Osteoblast (primary cell): ENCODE measurements around the gene MEGF8. TPM values are rescaled to one million over a fixed set of nuclear protein-coding genes. Genes with fewer than 3 reads are reported as not detected.

ENCODE experiments used
- DNase-seq: peaks from one replicate; pipeline ENCODE4 v3.0.0; 2011; ENCODE audit warnings: low spot score, mixed read lengths; ENCODE audit not compliant: insufficient read length; ENCODE audit errors: missing footprints
- H2AFZ ChIP-seq: 2 replicates; pipeline ENCODE4 v1.6.0; 2011; ENCODE audit warnings: mild to moderate bottlenecking, low read length
- H3K27ac ChIP-seq: 2 replicates; pipeline ENCODE4 v1.5.1; 2011; ENCODE audit warnings: mild to moderate bottlenecking, low read depth, low read length, moderate library complexity
- H3K27me3 ChIP-seq: 2 replicates; pipeline ENCODE4 v1.6.0; 2012; ENCODE audit warnings: mild to moderate bottlenecking, control low read depth, inconsistent platforms, low read length, moderate library complexity; ENCODE audit not compliant: insufficient read depth
- H3K36me3 ChIP-seq: 2 replicates; pipeline ENCODE4 v1.5.1; 2011; ENCODE audit warnings: mild to moderate bottlenecking, low read length, control low read depth, moderate library complexity; ENCODE audit not compliant: insufficient read depth
- H3K4me1 ChIP-seq: 2 replicates; pipeline ENCODE4 v1.5.1; 2011; ENCODE audit warnings: mild to moderate bottlenecking, low read length, control low read depth, moderate library complexity; ENCODE audit not compliant: insufficient read depth
- H3K4me2 ChIP-seq: 2 replicates; pipeline ENCODE4 v1.6.0; 2011; ENCODE audit warnings: mild to moderate bottlenecking, low read length; ENCODE audit not compliant: insufficient read depth
- H3K4me3 ChIP-seq: fragments of 200-600 bp; sonication (generic); 3 replicates; pipeline ENCODE4 v1.5.1; 2012; ENCODE audit warnings: mild to moderate bottlenecking, low read length, inconsistent platforms; ENCODE audit not compliant: insufficient read depth
- H3K79me2 ChIP-seq: 2 replicates; pipeline ENCODE4 v1.6.0; 2012; ENCODE audit warnings: mild to moderate bottlenecking, low read length, control low read depth, inconsistent platforms; ENCODE audit not compliant: insufficient read depth
- H3K9me3 ChIP-seq: 2 replicates; pipeline ENCODE4 v1.5.1; 2011; ENCODE audit warnings: low read depth, low read length, control low read depth
- H4K20me1 ChIP-seq: 2 replicates; pipeline ENCODE4 v1.6.0; 2012; ENCODE audit warnings: mild to moderate bottlenecking, low read length, control low read depth; ENCODE audit not compliant: insufficient read depth
- total RNA-seq: library from RNA; depleted of rRNA; stranded (reverse); fragments of >200 nt; gene quantifications from 2 replicates; pipeline ENCODE4 v1.2.3, GENCODE V29; 2012
- TF ChIP-seq, protein P1 (sequence below): IDR thresholded peaks from 2 replicates; pipeline ENCODE4 v1.5.1; 2011; ENCODE audit warnings: mild to moderate bottlenecking, low read depth, low read length, moderate library complexity; ENCODE audit errors: extremely low read depth

The MEGF8 gene
- total RNA-seq, 1 donor: 30.0 TPM

DNA sequence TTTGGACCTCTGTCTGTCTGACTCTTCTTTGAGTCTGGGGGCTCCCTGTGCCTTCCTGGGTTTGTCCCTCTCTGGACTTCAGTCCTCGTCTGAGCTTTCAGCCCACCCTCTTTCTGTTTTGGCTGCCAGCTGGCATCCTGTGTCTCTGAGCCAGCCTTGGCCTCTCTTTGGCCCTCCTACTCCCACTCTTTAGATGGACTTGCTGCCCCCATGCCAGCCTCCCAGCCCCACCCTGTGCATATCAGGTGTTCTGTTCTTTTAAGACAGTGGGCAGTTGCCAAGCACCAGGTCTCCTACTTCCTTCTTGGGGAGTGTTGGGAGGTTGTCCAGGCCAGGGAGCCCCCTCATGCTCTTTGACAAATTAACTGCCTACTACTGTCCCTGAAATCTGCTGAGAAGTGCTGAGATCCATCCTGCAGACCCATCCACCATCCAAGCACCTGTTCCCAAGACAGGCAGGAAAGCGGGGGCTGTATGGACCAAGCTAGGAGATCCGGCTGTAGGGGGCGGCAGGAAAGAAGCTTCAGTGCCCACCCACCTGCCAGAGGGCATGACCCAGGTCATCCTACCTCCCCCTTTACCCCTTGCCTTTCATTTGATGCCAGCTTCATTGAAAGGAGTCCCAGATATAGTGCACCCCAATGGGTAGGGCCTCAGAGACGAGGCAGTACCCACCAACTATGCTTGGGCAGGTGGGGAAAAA lies 46.8 kb upstream of the MEGF8 start:
- Histone ChIP-seq H3K4me1 (peaks cover 66% of the 10 kb centered on the region), H3K27ac (peak overlapping the region; percentile 65), H3K4me3 (no peak overlapping the region)

DNA sequence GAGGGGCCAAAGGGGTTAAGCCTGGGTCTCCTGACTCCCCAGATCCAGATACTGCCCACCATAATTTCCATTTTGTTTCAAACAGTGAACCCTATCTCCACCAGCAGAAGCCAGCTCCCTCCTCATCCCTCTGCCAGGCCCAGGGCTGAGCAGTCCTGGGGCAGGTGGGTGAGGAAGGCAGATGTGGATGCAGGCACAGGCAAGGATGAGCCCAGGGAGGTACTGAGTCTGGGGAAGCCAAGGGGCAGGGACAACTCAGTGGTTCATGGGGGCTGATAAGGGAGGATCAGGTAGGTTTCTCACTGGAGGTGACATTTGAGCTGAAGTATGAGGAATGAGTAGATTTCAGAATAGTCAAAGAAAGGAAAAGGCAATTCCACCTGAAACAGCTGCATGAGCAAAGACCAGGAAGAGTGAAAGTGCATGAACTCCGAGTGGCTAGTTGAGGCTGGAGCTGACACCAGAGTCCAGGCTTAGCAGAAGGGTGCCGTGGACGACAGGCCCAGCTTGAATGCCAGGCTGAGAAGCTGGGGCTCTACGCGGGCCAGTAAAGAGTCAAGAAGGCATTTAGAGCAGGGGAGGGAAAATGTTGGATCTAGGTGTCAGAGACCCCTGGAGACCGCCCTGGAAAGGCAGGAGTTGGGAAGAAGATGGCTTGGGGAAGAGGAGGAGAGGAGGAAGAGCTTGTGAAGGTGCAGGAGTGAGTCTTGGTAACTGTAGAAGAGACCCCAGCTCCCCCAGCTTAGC lies 46.1 kb upstream of the MEGF8 start:
- H3K9me3 ChIP-seq: no peaks in the 10 kb centered on the region
- H4K20me1 ChIP-seq: peaks cover 53% of the 10 kb centered on the region
- H3K4me2 ChIP-seq: peak overlapping the region; percentile 80
- peaks cover 70% of the 10 kb centered on the region for H3K79me2 ChIP-seq
- no peaks in the 10 kb centered on the region for H3K27me3 ChIP-seq
- H3K4me3 ChIP-seq: peak overlapping the region; percentile 88
- peaks cover 66% of the 10 kb centered on the region for H3K4me1 ChIP-seq
- H3K27ac ChIP-seq: peak overlapping the region; percentile 65
- TF ChIP-seq, protein P1, sequence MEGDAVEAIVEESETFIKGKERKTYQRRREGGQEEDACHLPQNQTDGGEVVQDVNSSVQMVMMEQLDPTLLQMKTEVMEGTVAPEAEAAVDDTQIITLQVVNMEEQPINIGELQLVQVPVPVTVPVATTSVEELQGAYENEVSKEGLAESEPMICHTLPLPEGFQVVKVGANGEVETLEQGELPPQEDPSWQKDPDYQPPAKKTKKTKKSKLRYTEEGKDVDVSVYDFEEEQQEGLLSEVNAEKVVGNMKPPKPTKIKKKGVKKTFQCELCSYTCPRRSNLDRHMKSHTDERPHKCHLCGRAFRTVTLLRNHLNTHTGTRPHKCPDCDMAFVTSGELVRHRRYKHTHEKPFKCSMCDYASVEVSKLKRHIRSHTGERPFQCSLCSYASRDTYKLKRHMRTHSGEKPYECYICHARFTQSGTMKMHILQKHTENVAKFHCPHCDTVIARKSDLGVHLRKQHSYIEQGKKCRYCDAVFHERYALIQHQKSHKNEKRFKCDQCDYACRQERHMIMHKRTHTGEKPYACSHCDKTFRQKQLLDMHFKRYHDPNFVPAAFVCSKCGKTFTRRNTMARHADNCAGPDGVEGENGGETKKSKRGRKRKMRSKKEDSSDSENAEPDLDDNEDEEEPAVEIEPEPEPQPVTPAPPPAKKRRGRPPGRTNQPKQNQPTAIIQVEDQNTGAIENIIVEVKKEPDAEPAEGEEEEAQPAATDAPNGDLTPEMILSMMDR: no peak
- H2AFZ ChIP-seq: no peak overlapping the region
- H3K36me3 ChIP-seq: peaks cover 15% of the 10 kb centered on the region
- no peak for DNase-seq

More for the DNA sequence above, 46.8 kb upstream of the MEGF8 start:
- Histone ChIP-seq H2AFZ (no peak overlapping the region), H3K4me2 (no peak overlapping the region), H3K79me2 (peaks cover 77% of the 10 kb centered on the region), H3K36me3 (peaks cover 22% of the 10 kb centered on the region), H3K27me3 (no peaks in the 10 kb centered on the region), H3K9me3 (no peaks in the 10 kb centered on the region), H4K20me1 (peaks cover 58% of the 10 kb centered on the region)
- TF ChIP-seq, protein P1: no peak
- no peak for DNase-seq

DNA sequence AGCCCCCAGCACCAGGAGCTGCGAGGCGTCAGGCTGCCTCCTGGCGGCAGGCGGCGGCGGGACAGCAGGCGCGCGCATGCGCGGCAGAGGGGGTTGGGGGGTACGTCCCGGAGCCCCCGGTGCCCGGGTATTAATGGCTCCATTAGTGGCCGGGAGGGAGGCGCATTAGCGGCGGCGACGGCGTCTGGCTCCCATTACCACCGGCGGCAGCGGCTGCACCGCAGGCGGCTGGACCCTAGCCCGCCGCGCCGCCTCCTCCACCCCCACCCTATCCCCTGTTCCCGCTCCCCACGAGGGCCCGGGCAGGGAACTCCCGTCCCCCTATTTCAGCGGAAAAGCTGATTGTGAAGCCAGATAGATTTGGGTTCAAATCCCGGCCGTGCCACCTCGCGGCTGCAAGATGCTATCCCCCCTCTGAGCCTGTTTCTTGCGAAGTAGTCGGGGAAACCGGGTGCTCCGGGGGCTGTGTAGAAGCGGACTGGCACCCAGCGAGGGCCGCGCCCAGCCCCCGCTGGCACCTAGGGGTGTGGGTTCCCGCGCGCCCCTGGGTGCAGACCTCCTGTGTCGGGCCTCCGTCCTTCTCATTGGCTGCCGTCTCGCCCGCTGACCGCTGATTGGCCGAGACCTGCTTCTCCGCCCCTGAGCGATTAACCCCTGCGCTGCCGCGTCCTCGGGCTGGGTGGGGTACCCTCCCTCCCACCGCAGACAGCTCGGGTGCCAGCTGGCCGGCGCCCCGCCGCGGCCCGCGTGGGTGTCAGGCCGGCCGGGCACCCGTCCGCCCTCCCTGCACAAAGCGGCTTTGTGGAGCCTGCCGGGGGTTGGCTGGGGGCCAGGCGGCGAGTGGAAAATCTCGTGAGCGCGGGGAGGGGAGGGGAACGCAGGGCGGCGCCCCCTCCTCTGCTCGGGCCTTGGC lies 45.3 kb upstream of the MEGF8 start:
- peak; percentile 100 for DNase-seq
- TF ChIP-seq, protein P1: peak; percentile 78
- peak overlapping the region; percentile 65 for H3K27ac ChIP-seq
- H3K79me2 ChIP-seq: peaks cover 69% of the 10 kb centered on the region
- H3K9me3 ChIP-seq: no peaks in the 10 kb centered on the region
- peaks cover 66% of the 10 kb centered on the region for H3K4me1 ChIP-seq
- H2AFZ ChIP-seq: no peak overlapping the region
- H3K4me3 ChIP-seq: peak overlapping the region; percentile 88
- H3K27me3 ChIP-seq: no peaks in the 10 kb centered on the region
- peaks cover 51% of the 10 kb centered on the region for H4K20me1 ChIP-seq
- H3K4me2 ChIP-seq: peak overlapping the region; percentile 80
- peaks cover 7% of the 10 kb centered on the region for H3K36me3 ChIP-seq
